Lung (tissue), 12 donors: ENCODE measurements around the gene SNTG2. TPM values are rescaled to one million over a fixed set of nuclear protein-coding genes. Genes with fewer than 3 reads are reported as not detected.

Experiments used
- ATAC-seq: fragments of 200-7000 bp; cut with Tn5 transposase; one replicate; pipeline ENCODE4 v1.9.1; 2020; ENCODE audit warnings: moderate number of reproducible peaks; ENCODE audit not compliant: insufficient read depth, low FRiP score
- DNase-seq, 3 donors: peaks; one replicate each; pipeline ENCODE4 v3.0.0-alpha.2; 2013 to 2017
- H3K27ac ChIP-seq, 2 donors: one replicate each; pipeline ENCODE4 v1.5.1; 2013; ENCODE audit warnings: mild to moderate bottlenecking in 2 of 2, moderate library complexity in 2 of 2, control low read depth in 1 of 2, inconsistent platforms in 1 of 2, low read depth in 1 of 2, low read length in 1 of 2
- H3K27me3 ChIP-seq, 3 donors: one replicate each; pipeline ENCODE4 v1.5.1; 2013; ENCODE audit warnings: low read length in 2 of 3; ENCODE audit not compliant: control insufficient read depth in 3 of 3, insufficient read depth in 3 of 3
- H3K36me3 ChIP-seq, 4 donors: one replicate each; pipeline ENCODE4 v1.5.1; 2013; ENCODE audit warnings: low read length in 4 of 4, mild to moderate bottlenecking in 1 of 4, moderate library complexity in 1 of 4; ENCODE audit not compliant: control insufficient read depth in 4 of 4, insufficient read depth in 4 of 4
- H3K4me1 ChIP-seq, 5 donors: one replicate each; pipeline ENCODE4 v1.5.1; 2013; ENCODE audit warnings: low read length in 5 of 5, mild to moderate bottlenecking in 2 of 5, moderate library complexity in 1 of 5; ENCODE audit not compliant: control insufficient read depth in 5 of 5, insufficient read depth in 5 of 5
- H3K4me3 ChIP-seq: one replicate; pipeline ENCODE4 v1.5.1; 2013; ENCODE audit warnings: mild to moderate bottlenecking, control low read depth, moderate library complexity
- H3K9ac ChIP-seq, 2 donors: one replicate each; pipeline ENCODE4 v1.5.1; 2013; ENCODE audit warnings: low read length in 2 of 2, control low read depth in 1 of 2; ENCODE audit not compliant: insufficient read depth in 1 of 2
- H3K9me3 ChIP-seq, 4 donors: one replicate each; pipeline ENCODE4 v1.5.1; 2013; ENCODE audit warnings: low read length in 3 of 4, mild to moderate bottlenecking in 1 of 4, moderate library complexity in 1 of 4; ENCODE audit not compliant: control insufficient read depth in 4 of 4, insufficient read depth in 3 of 4
- CTCF ChIP-seq: IDR thresholded peaks from 2 replicates; pipeline ENCODE4 v1.5.1; 2012; ENCODE audit warnings: mild to moderate bottlenecking; ENCODE audit errors: control extremely low read depth, extremely low read depth
- WGBS, 2 donors: extraction: QIAGEN DNeasy Blood & Tissue Kit; methylation state at CpG; one replicate each; pipeline ENCODE4 v1.1.7; 2013; 5-methylcytosine and 5-hydroxymethylcytosine counted together
- polyA plus RNA-seq, 2 donors: library from polyadenylated mRNA; stranded (reverse); fragments of 200-250 nt; gene quantifications; one replicate each; pipeline ENCODE4 v1.2.1, GENCODE V29; 2013
- total RNA-seq, 2 donors: library from RNA; depleted of rRNA in 1 of 2; stranded (reverse); fragments of >200 nt in 1 of 2; gene quantifications; one replicate each; pipeline ENCODE4 v1.2.1, GENCODE V29; 2014 to 2021
- donor health status: control.
- donor health status: control.
- donor health status: Bipolar disorder and iron deficiency.
- donor health status: healthy.
- donor health status: DM: yes; HTN: yes; CAD: no.

SNTG2 gene
- total and polyA plus RNA-seq, 4 donors = 0.31 to 1.8 (median 1.2) TPM

- no peak for ATAC-seq
- no peak for DNase-seq
- WGBS, 2 donors = 89 to 93% methylated on average over 9 of the region's 9 CpGs
- Histone ChIP-seq H3K36me3 (no peaks in the 10 kb centered on the region), H3K4me1 (no peaks in the 10 kb centered on the region), H3K9me3 (peaks cover 0 to 3% (median 0%) of the 10 kb centered on the region in 4 donors), H3K27ac (no peak overlapping the region), H3K4me3 (no peak overlapping the region), H3K9ac (no peak overlapping the region), H3K27me3 (no peaks in the 10 kb centered on the region)
- no peak for TF ChIP-seq CTCF
Measured at GRCh38 chr2:1295740-1296139, 345.1 kb downstream of the SNTG2 start.

- 81 to 83% methylated on average over 17 of the region's 17 CpGs for WGBS, 2 donors
- Histone ChIP-seq H3K9me3 (peaks cover 0 to 3% (median 0%) of the 10 kb centered on the region in 4 donors), H3K4me3 (no peak overlapping the region), H3K36me3 (no peaks in the 10 kb centered on the region), H3K4me1 (no peaks in the 10 kb centered on the region), H3K9ac (no peak overlapping the region), H3K27ac (no peak overlapping the region), H3K27me3 (peaks cover 0 to 2% (median 0%) of the 10 kb centered on the region in 3 donors)
- DNase-seq (no peak), ATAC-seq (no peak)
- TF ChIP-seq CTCF = no peak
Measured at GRCh38 chr2:1297372-1298159, 346.9 kb downstream of the SNTG2 start.

GRCh38 chr2:1299043-1299442 is 348.4 kb downstream of the SNTG2 start:
- ATAC-seq (no peak), DNase-seq (no peak)
- peaks cover 0 to 2% (median 0%) of the 10 kb centered on the region in 3 donors for H3K27me3 ChIP-seq
- peaks cover 0 to 3% (median 0%) of the 10 kb centered on the region in 4 donors for H3K9me3 ChIP-seq
- 77 to 84% methylated on average over 6 of the region's 6 CpGs for WGBS, 2 donors
- no peak overlapping the region for H3K27ac ChIP-seq
- no peak overlapping the region for H3K9ac ChIP-seq
- H3K4me3 ChIP-seq = no peak overlapping the region
- H3K4me1 ChIP-seq = no peaks in the 10 kb centered on the region
- no peak for TF ChIP-seq CTCF
- no peaks in the 10 kb centered on the region for H3K36me3 ChIP-seq
